DND-41 (cell line): ENCODE measurements around the gene SLC14A1.
A peak's percentile ranks its signal among the peaks of the same experiment; 100 is the strongest.

Source experiments
- ATAC-seq: fragments of 200-7000 bp; cut with Tn5 transposase; 3 replicates; pipeline ENCODE4 v1.9.1; 2021; ENCODE audit warnings: low read depth; ENCODE audit not compliant: insufficient read depth
- DNase-seq: peaks from one replicate; pipeline ENCODE4 v3.0.0-alpha.2; 2020
- H2AFZ ChIP-seq: 2 replicates; pipeline ENCODE4 v1.6.0; 2012; ENCODE audit warnings: low read depth, low read length
- H3K27ac ChIP-seq: 2 replicates; pipeline ENCODE4 v1.5.1; 2012; ENCODE audit warnings: low read length, inconsistent platforms
- H3K27me3 ChIP-seq: fragments of 200-600 bp; sonication (generic); 2 replicates; pipeline ENCODE4 v1.6.0; 2012; ENCODE audit warnings: low read length, mild to moderate bottlenecking, inconsistent platforms; ENCODE audit not compliant: insufficient read depth, poor library complexity
- H3K36me3 ChIP-seq: 2 replicates; pipeline ENCODE4 v1.5.1; 2012; ENCODE audit warnings: low read length, inconsistent platforms; ENCODE audit not compliant: insufficient read depth
- H3K4me1 ChIP-seq: 2 replicates; pipeline ENCODE4 v1.5.1; 2012; ENCODE audit warnings: mild to moderate bottlenecking, low read length; ENCODE audit not compliant: insufficient read depth
- H3K4me2 ChIP-seq: 2 replicates; pipeline ENCODE4 v1.6.0; 2012; ENCODE audit warnings: mild to moderate bottlenecking, moderate library complexity, low read length, inconsistent platforms; ENCODE audit not compliant: insufficient read depth
- H3K4me3 ChIP-seq, 2 experiments: fragments of 200-600 bp in 1 of 2; shearing (Covaris generic) in 1 of 2; 2 replicates each; pipeline ENCODE4 v1.5.1; 2012 to 2016; ENCODE audit warnings: inconsistent platforms in 2 of 2, low read length in 2 of 2, mild to moderate bottlenecking in 2 of 2, low read depth in 1 of 2, moderate library complexity in 1 of 2
- H3K79me2 ChIP-seq: 2 replicates; pipeline ENCODE4 v1.6.0; 2012; ENCODE audit warnings: low read length, inconsistent platforms; ENCODE audit not compliant: insufficient read depth
- H3K9ac ChIP-seq: 2 replicates; pipeline ENCODE4 v1.6.0; 2012; ENCODE audit warnings: low read depth, mild to moderate bottlenecking, inconsistent platforms, low read length, moderate library complexity
- H3K9me3 ChIP-seq: 2 replicates; pipeline ENCODE4 v1.5.1; 2012; ENCODE audit warnings: low read length, moderate library complexity, mild to moderate bottlenecking, inconsistent platforms; ENCODE audit not compliant: insufficient read depth, severe bottlenecking
- H4K20me1 ChIP-seq: 2 replicates; pipeline ENCODE4 v1.6.0; 2012; ENCODE audit warnings: low read length; ENCODE audit not compliant: insufficient read depth
- EZH2 ChIP-seq: IDR thresholded peaks from 3 replicates; pipeline ENCODE4 v1.6.1; 2012; ENCODE audit warnings: borderline replicate concordance, low read depth, mild to moderate bottlenecking, moderate library complexity, low read length, inconsistent platforms; ENCODE audit not compliant: severe bottlenecking
- TF ChIP-seq, protein P1 (sequence below): IDR thresholded peaks from 2 replicates; pipeline ENCODE4 v1.5.1; 2012; ENCODE audit warnings: borderline replicate concordance, low read length, moderate library complexity, mild to moderate bottlenecking; ENCODE audit not compliant: poor library complexity, severe bottlenecking; ENCODE audit errors: extremely low read depth

Gene SLC14A1

DNA sequence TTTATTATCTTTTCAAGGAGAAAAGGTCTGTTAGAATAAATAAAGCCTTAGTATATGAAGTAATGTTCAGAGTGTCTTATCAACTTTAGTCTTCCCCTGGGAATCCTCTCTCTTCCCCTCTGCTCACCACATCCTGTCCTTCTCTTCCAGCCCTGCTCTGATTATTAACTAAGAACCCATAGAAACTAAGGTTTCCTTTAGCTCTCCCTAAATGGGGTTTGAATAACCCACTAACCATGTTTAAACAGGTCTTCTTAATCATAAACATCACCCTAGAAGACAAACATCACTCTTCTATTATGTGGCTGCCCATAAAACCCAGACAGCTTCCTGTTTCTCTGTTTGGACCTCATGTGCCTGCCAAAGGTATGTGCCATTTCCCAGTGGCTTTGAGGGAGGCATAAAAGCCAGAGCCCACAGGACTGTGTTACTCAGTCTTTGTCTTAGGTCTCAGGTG is 50.1 kb downstream of the SLC14A1 start:
- DNase-seq (peak; percentile 33), ATAC-seq (peak; percentile 88)
- Histone ChIP-seq H4K20me1 (no peaks in the 10 kb centered on the region), H3K9me3 (no peaks in the 10 kb centered on the region), H3K4me3 (no peak overlapping the region), H3K4me1 (peaks cover 18% of the 10 kb centered on the region), H3K27ac (no peak overlapping the region), H2AFZ (no peak overlapping the region), H3K4me2 (no peak overlapping the region), H3K36me3 (no peaks in the 10 kb centered on the region), H3K79me2 (no peaks in the 10 kb centered on the region), H3K27me3 (peaks cover 4% of the 10 kb centered on the region), H3K9ac (no peak overlapping the region)
- TF ChIP-seq, protein P1, sequence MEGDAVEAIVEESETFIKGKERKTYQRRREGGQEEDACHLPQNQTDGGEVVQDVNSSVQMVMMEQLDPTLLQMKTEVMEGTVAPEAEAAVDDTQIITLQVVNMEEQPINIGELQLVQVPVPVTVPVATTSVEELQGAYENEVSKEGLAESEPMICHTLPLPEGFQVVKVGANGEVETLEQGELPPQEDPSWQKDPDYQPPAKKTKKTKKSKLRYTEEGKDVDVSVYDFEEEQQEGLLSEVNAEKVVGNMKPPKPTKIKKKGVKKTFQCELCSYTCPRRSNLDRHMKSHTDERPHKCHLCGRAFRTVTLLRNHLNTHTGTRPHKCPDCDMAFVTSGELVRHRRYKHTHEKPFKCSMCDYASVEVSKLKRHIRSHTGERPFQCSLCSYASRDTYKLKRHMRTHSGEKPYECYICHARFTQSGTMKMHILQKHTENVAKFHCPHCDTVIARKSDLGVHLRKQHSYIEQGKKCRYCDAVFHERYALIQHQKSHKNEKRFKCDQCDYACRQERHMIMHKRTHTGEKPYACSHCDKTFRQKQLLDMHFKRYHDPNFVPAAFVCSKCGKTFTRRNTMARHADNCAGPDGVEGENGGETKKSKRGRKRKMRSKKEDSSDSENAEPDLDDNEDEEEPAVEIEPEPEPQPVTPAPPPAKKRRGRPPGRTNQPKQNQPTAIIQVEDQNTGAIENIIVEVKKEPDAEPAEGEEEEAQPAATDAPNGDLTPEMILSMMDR = no peak
- no peak for TF ChIP-seq EZH2

DNA sequence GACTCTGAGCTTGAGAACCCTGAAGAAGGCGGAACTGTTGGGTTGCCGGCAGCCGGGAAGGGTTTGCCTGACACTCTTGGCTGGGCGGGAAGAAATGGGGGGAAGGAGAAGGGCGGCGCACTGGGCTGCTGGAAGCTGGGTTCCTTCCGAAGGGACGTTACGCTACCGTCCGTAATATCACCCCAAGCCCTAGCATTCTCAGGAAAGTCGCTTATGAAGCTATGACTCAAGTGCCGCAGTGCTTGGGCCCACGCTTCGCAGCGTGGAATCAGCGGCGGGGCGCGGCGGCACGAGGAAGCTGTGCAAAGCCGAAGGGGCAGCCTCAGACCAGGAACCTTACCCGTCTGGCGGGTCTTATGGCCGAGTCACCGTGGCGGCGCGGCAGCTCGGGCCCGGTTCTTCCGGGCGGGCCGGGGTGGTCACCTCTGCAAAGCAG is 51.3 kb downstream of the SLC14A1 start:
- ATAC-seq = no peak
- Histone ChIP-seq H2AFZ (no peak overlapping the region), H3K9ac (no peak overlapping the region)

DNA sequence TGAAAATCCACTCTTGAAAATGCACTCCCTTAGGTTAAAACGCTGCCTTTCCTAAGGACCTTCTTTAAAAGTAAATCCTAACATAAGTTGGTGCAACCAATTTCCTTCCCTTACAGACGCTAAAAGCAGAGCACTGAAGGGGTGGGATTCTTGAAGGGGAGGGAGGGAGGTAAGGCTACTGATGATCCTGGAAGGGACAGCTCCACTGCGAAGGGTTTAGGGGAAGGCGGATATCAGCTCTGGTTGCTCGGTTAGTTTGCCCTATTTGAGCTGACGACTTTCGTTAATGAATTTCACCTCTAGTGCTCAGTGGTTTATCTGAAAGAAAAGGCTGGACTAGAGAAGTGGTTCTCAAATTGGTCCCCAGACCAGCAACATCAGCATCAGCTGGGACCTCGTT is 51.8 kb downstream of the SLC14A1 start:
- Histone ChIP-seq H3K4me1 (peaks cover 18% of the 10 kb centered on the region), H3K36me3 (no peaks in the 10 kb centered on the region), H3K27me3 (peaks cover 4% of the 10 kb centered on the region), H3K9ac (no peak overlapping the region), H4K20me1 (no peaks in the 10 kb centered on the region), H3K4me2 (no peak overlapping the region), H3K4me3 (no peak overlapping the region), H3K27ac (no peak overlapping the region), H2AFZ (no peak overlapping the region), H3K9me3 (no peaks in the 10 kb centered on the region), H3K79me2 (no peaks in the 10 kb centered on the region)
- DNase-seq (no peak), ATAC-seq (no peak)
- no peak for TF ChIP-seq EZH2
- TF ChIP-seq, protein P1 = no peak

More for the DNA sequence above, 51.3 kb downstream of the SLC14A1 start:
- H3K4me1 ChIP-seq = peaks cover 18% of the 10 kb centered on the region
- DNase-seq = no peak
- no peaks in the 10 kb centered on the region for H3K9me3 ChIP-seq
- TF ChIP-seq, protein P1 = no peak
- H3K4me2 ChIP-seq = no peak overlapping the region
- no peaks in the 10 kb centered on the region for H4K20me1 ChIP-seq
- H3K4me3 ChIP-seq = no peak overlapping the region
- peaks cover 4% of the 10 kb centered on the region for H3K27me3 ChIP-seq
- H3K27ac ChIP-seq = no peak overlapping the region
- no peaks in the 10 kb centered on the region for H3K79me2 ChIP-seq
- no peaks in the 10 kb centered on the region for H3K36me3 ChIP-seq

DNA sequence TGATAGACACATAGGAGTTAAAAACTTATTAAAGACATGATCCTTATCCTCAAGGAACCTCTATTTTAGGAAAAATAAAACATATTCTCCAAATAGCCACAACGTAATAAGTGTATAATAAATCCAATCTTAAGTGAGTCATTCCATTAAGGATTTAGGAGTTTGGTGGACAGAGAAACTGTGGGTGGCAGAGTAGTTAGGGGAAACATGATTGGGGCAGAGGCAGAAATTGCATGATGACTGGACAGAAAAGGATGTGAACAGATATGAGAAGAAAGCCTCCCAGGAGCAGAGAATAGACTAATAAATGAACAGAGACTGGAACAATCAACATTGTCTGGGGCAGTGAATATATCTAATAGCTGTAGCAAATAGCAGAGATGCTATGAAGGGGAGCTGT is 53.4 kb downstream of the SLC14A1 start:
- Histone ChIP-seq H3K4me1 (peaks cover 18% of the 10 kb centered on the region), H3K27ac (no peak overlapping the region), H2AFZ (no peak overlapping the region), H3K4me2 (no peak overlapping the region), H3K9ac (no peak overlapping the region), H3K36me3 (no peaks in the 10 kb centered on the region), H3K9me3 (no peaks in the 10 kb centered on the region), H3K27me3 (no peaks in the 10 kb centered on the region), H4K20me1 (no peaks in the 10 kb centered on the region), H3K79me2 (no peaks in the 10 kb centered on the region), H3K4me3 (no peak overlapping the region)
- ATAC-seq (no peak), DNase-seq (no peak)
- TF ChIP-seq, protein P1 = no peak
- no peak for TF ChIP-seq EZH2
